DND-41 (cell line): Measurements from ENCODE around the gene RIPOR1.

Experiments
- CTCF ChIP-seq: IDR thresholded peaks from 2 replicates; pipeline ENCODE4 v1.5.1; 2012; ENCODE audit warnings: borderline replicate concordance, low read length, moderate library complexity, mild to moderate bottlenecking; ENCODE audit not compliant: poor library complexity, severe bottlenecking; ENCODE audit errors: extremely low read depth
- EZH2 ChIP-seq: IDR thresholded peaks from 3 replicates; pipeline ENCODE4 v1.6.1; 2012; ENCODE audit warnings: borderline replicate concordance, low read depth, mild to moderate bottlenecking, moderate library complexity, low read length, inconsistent platforms; ENCODE audit not compliant: severe bottlenecking

GRCh38 chr16:67481561-67482232, 46.9 kb upstream of the RIPOR1 start:
- TF ChIP-seq CTCF, result no peak
- TF ChIP-seq EZH2, result no peak
